SK-N-SH (cell line): ENCODE measurements around the gene IQGAP2.

Source experiments
- CTCF ChIP-seq: fragments of 200-600 bp; sonication (generic); IDR thresholded peaks from 2 replicates; pipeline ENCODE4 v1.6.1; 2017; ENCODE audit warnings: antibody characterized with exemption, mild to moderate bottlenecking, moderate library complexity
- EP300 ChIP-seq, 2 experiments: IDR thresholded peaks; 2 replicates each; pipeline versions ENCODE4 v1.4.0 to v1.6.1; 2012; ENCODE audit warnings: borderline replicate concordance in 1 of 2, low read depth in 1 of 2, low read length in 1 of 2
- EZH2phosphoT487 ChIP-seq: fragments of 200-600 bp; sonication (generic); IDR thresholded peaks from 2 replicates; pipeline ENCODE4 v1.6.1; 2017; ENCODE audit warnings: low read depth, mixed run types, mild to moderate bottlenecking, antibody characterized with exemption, moderate library complexity, borderline replicate concordance
- JUND ChIP-seq: IDR thresholded peaks from 2 replicates; pipeline ENCODE4 v1.4.0; 2012
- MAX ChIP-seq: IDR thresholded peaks from 2 replicates; pipeline ENCODE4 v1.4.0; 2012; ENCODE audit warnings: low read depth
- MEF2A ChIP-seq: IDR thresholded peaks from 2 replicates; pipeline ENCODE4 v1.4.0; 2012; ENCODE audit warnings: low read depth, borderline replicate concordance
- POLR2AphosphoS5 ChIP-seq: IDR thresholded peaks from 2 replicates; pipeline ENCODE4 v1.6.1; 2012; ENCODE audit warnings: low read depth, low read length
- REST ChIP-seq: IDR thresholded peaks from 2 replicates; pipeline ENCODE4 v1.6.1; 2012; ENCODE audit warnings: mild to moderate bottlenecking, low read depth, low read length, moderate library complexity
- RXRA ChIP-seq: IDR thresholded peaks from 2 replicates; pipeline ENCODE4 v1.4.0; 2012; ENCODE audit warnings: low read depth, mild to moderate bottlenecking, borderline replicate concordance
- ZBTB33 ChIP-seq: IDR thresholded peaks from 2 replicates; pipeline ENCODE4 v1.4.0; 2012; ENCODE audit warnings: low read depth, borderline replicate concordance

- TF ChIP-seq CTCF (no peak), REST (no peak), EP300 (IDR thresholded peaks at IDR 0.05; ENCODE audit: borderline replicate concordance in 1 of 2, low read depth in 1 of 2, low read length in 1 of 2) (no peak), RXRA (no peak), ZBTB33 (no peak), MEF2A (no peak), JUND (no peak), EZH2phosphoT487 (no peak), MAX (no peak), POLR2AphosphoS5 (no peak)
Observed at GRCh38 chr5:76379316-76379715, 23.8 kb upstream of the IQGAP2 start.
